ENCODE measurements around the gene CACNA1G.

DNA sequence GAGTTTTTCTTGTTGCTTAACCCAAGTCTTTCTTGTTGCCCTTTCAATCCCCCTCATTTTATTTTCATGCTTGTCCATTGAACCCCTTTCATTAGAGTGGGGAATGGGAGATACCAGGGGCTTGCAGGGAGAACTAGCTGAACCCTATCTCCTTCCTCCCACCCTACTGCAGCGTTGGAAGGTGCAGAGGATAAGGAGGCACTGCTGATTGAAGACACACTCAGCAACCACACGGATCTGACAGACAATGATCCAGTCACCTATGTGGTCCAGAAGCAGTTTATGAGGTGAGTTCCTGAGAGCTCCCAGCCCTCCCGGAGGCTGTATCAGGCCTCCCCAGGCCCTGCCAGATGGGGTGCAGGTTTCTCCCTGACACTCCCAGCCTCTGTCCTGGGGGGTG is 114.7 kb downstream of the CACNA1G start:
- TF ChIP-seq, protein P1, sequence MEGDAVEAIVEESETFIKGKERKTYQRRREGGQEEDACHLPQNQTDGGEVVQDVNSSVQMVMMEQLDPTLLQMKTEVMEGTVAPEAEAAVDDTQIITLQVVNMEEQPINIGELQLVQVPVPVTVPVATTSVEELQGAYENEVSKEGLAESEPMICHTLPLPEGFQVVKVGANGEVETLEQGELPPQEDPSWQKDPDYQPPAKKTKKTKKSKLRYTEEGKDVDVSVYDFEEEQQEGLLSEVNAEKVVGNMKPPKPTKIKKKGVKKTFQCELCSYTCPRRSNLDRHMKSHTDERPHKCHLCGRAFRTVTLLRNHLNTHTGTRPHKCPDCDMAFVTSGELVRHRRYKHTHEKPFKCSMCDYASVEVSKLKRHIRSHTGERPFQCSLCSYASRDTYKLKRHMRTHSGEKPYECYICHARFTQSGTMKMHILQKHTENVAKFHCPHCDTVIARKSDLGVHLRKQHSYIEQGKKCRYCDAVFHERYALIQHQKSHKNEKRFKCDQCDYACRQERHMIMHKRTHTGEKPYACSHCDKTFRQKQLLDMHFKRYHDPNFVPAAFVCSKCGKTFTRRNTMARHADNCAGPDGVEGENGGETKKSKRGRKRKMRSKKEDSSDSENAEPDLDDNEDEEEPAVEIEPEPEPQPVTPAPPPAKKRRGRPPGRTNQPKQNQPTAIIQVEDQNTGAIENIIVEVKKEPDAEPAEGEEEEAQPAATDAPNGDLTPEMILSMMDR (IDR thresholded peaks at IDR 0.05; ENCODE audit: low read depth, low read length): no peak
- TF ChIP-seq POLR2A (IDR thresholded peaks at IDR 0.05; ENCODE audit: extremely low read depth, insufficient read length) (no peak), MYC (IDR thresholded peaks at IDR 0.05; ENCODE audit: low read depth, low read length) (no peak)
